ENCODE results near the gene DCC. TPM values are rescaled to one million over a fixed set of nuclear protein-coding genes. Genes with fewer than 3 reads are reported as not detected.

The DCC gene
- total RNA-seq (2021; fragmentation: NEBNext Ultra II Directional; extraction: Animal tissue kit (Norgen Biotek cat#: 25700)) (1.1 and 1.4 TPM in 2 replicates), polyA plus RNA-seq (2011; rRNA removed) (0.13 and 0.14 TPM in 2 replicates), polyA minus RNA-seq (2011; rRNA and poly(A)+ RNA removed) (0.22 and 0.27 TPM in 2 replicates)
- polyA plus RNA-seq (2011; cell fraction: cytosol; rRNA removed) = 0.18 TPM
- 0.34 TPM for polyA plus RNA-seq (2011; cell fraction: nucleus; rRNA removed)
- 0.08 to 0.35 TPM (median 0.22 TPM) in 4 replicates for polyA plus RNA-seq (2012, experiment 1 of 2)
- 0.03 TPM for polyA plus RNA-seq (2012, experiment 2 of 2)
- 1.6 TPM for polyA plus RNA-seq (2013, experiment 1 of 2)
- polyA plus RNA-seq (2013, experiment 2 of 2) = 1.9 TPM
- polyA minus RNA-seq (2011; cell fraction: cytosol; rRNA and poly(A)+ RNA removed) = 0.51 TPM
- 1.3 TPM for polyA minus RNA-seq (2011; cell fraction: nucleus; rRNA and poly(A)+ RNA removed)
- long read RNA-seq, experiment 1, partial matches to known transcripts = 0 of 1 reads
- long read RNA-seq, experiment 1, other reads (novel, unspliced or antisense) = 1 of 1 reads
- long read RNA-seq, experiment 2 = 0 reads

- Histone ChIP-seq H3K56ac (replicated peaks; ENCODE audit: insufficient read length, low read depth, low read length) (no peak within 1 kb of the TSS), H4K8ac (ENCODE audit: extremely low read depth, insufficient read depth, low read length) (no peak within 1 kb of the TSS), H3K23me2 (ENCODE audit: low read depth, low read length) (peaks cover 24% of the 10 kb centered on the region), H3K79me1 (ENCODE audit: low read depth, low read length) (no peaks in the 10 kb centered on the region), H3K9me3 (ENCODE audit: insufficient read depth in 2 of 2, low read depth in 1 of 2, low read length in 1 of 2) (no peaks in the 10 kb centered on the region), H3K4me3 (ENCODE audit: extremely low read depth in 1 of 4, insufficient read depth in 2 of 4, low read depth in 3 of 4, low read length in 4 of 4) (peak within 1 kb of the TSS; percentile 57 to 68 (median 62); a peak in 7 of 8 replicates), H2BK15ac (ENCODE audit: low read length) (no peak within 1 kb of the TSS), H2BK120ac (replicated peaks; ENCODE audit: low read depth, low read length) (no peak within 1 kb of the TSS), H3K18ac (ENCODE audit: extremely low read depth, low read length) (no peak within 1 kb of the TSS; the same call in 1 of the 2 replicates), H2AK5ac (ENCODE audit: low read depth, low read length) (no peak within 1 kb of the TSS), H4K5ac (ENCODE audit: insufficient read length, low read depth, low read length) (no peak within 1 kb of the TSS), H3K36me3 (ENCODE audit: control insufficient read depth in 2 of 4, insufficient read depth in 4 of 4, low read length in 3 of 4) (no peaks in the 10 kb centered on the region), H2BK12ac (ENCODE audit: low read depth, low read length) (peak within 1 kb of the TSS; percentile 68; the same call in 1 of the 2 replicates), H3K4me1 (replicated peaks in 1 of 4; ENCODE audit: control insufficient read depth in 3 of 4, insufficient read depth in 4 of 4, low read length in 3 of 4) (peaks cover 3 to 6% (median 5%) of the 10 kb centered on the region in 4 experiments; a peak in 6 of 7 replicates), H4K20me1 (replicated peaks in 1 of 2; ENCODE audit: control insufficient read depth in 1 of 2, insufficient read depth in 2 of 2, low read length in 2 of 2) (no peaks in the 10 kb centered on the region), H2AFZ (ENCODE audit: low read length) (peak within 1 kb of the TSS; percentile 94), H3K14ac (ENCODE audit: insufficient read length) (no peak within 1 kb of the TSS), H3K79me2 (ENCODE audit: control insufficient read depth in 1 of 2, insufficient read depth in 2 of 2, low read length in 2 of 2) (no peaks in the 10 kb centered on the region), H3K27me3 (replicated peaks in 1 of 4; ENCODE audit: control insufficient read depth in 3 of 4, extremely low read depth in 1 of 4, insufficient read depth in 3 of 4, low read length in 3 of 4) (peaks cover 18 to 47% (median 36%) of the 10 kb centered on the region in 4 experiments), H3K27ac (ENCODE audit: low read depth, low read length) (no peak within 1 kb of the TSS), H3K9ac (replicated peaks in 1 of 4; ENCODE audit: extremely low read depth in 1 of 4, low read depth in 3 of 4, low read length in 3 of 4) (peak within 1 kb of the TSS in 1 of 4 experiments; percentile 22; a peak in 2 of 7 replicates), H2BK20ac (ENCODE audit: low read length) (no peak within 1 kb of the TSS), H3K23ac (ENCODE audit: insufficient read length) (no peak within 1 kb of the TSS), H2BK5ac (ENCODE audit: low read depth, low read length) (no peak within 1 kb of the TSS), H3K4me2 (ENCODE audit: insufficient read depth in 1 of 2, low read depth in 2 of 2, low read length in 2 of 2) (peak within 1 kb of the TSS; percentile 93 to 96), H3K4ac (replicated peaks; ENCODE audit: insufficient read length, low read depth, low read length) (no peak within 1 kb of the TSS), H4K91ac (replicated peaks; ENCODE audit: insufficient read length, low read length) (no peak within 1 kb of the TSS)
- ChIA-PET CTCF (ENCODE audit: partially characterized antibody) (interaction anchor here (0.6 to 2.7 kb wide), 19 partner anchors 8 to 814 kb away, joined by 3 to 9 read pairs (median 3); no protein-coding TSS in a partner anchor), POLR2A (ENCODE audit: partially characterized antibody) (no interaction called here)
- FAIRE-seq (no peak), DNase-seq (ENCODE audit: low read depth in 1 of 2, low spot score in 2 of 2) (peak in 1 of 2 experiments; percentile 72)
- peak; percentile 58 to 74 (median 68) for TF ChIP-seq CTCF (IDR thresholded peaks at IDR 0.05; ENCODE audit: control extremely low read depth in 1 of 3, insufficient read depth in 1 of 3, low read depth in 1 of 3, low read length in 3 of 3)
- peak; percentile 44 for TF ChIP-seq RNF2 (IDR thresholded peaks at IDR 0.05; ENCODE audit: borderline replicate concordance, low read depth, low read length, missing control alignments, poor library complexity, severe bottlenecking)
- peak; percentile 25; the same call in 1 of the 2 replicates for TF ChIP-seq CREB1 (IDR thresholded peaks at IDR 0.05)
- peak; percentile 82 for TF ChIP-seq KDM4A (IDR thresholded peaks at IDR 0.05; ENCODE audit: low read depth, low read length, severe bottlenecking)
- peak; percentile 58 to 68 for TF ChIP-seq RAD21 (IDR thresholded peaks at IDR 0.05 in 1 of 2, conservative IDR thresholded peaks at IDR 0.05 in 1 of 2; ENCODE audit: low read depth in 2 of 2, low read length in 2 of 2)
- no peak for TF ChIP-seq CBX8 (IDR thresholded peaks at IDR 0.05; ENCODE audit: borderline replicate concordance, low read depth, low read length)
- TF ChIP-seq EZH2 (IDR thresholded peaks at IDR 0.05; ENCODE audit: low read depth, low read length, severe bottlenecking) = no peak
- 4% methylated on average over 17 of the region's 27 CpGs; no CpG with 5 or more reads in 1 of the 2 experiments for WGBS, 2 experiments (ENCODE audit: extremely low coverage in 1 of 2, insufficient coverage in 1 of 2, insufficient read length in 1 of 2, insufficient replicate concordance in 2 of 2, low coverage in 1 of 2, low lambda C conversion rate in 2 of 2, missing lambda C conversion rate in 1 of 2)
Measured at GRCh38 chr18:52339891-52340371, at the start of gene DCC. Gene DCC, plus strand, starts transcription at chr18:52340197. Its CDS starts 591 bp downstream, at chr18:52340788.

All from H1 (cell line).